H1 (cell line): Measurements from ENCODE around the gene DLX5. TPM values are rescaled to one million over a fixed set of nuclear protein-coding genes. Genes with fewer than 3 reads are reported as not detected.

Experiments
- CTCF ChIA-PET: fragments of 300-600 bp; sonication (Branson Sonifier 250); formaldehyde crosslinking; loops from one replicate; lab custom pipeline; 2021; ENCODE audit not compliant: partially characterized antibody; lab: Charles Lee
- POLR2A ChIA-PET: fragments of 300-600 bp; sonication (Branson Sonifier 250); formaldehyde crosslinking; loops from one replicate; lab custom pipeline; 2021; ENCODE audit warnings: inconsistent platforms; ENCODE audit not compliant: partially characterized antibody; lab: Charles Lee
- DNase-seq, 2 experiments: peaks; one replicate each; pipeline versions ENCODE4 v3.0.0 to v3.0.0-alpha.2; 2010 to 2022; ENCODE audit warnings: low spot score in 2 of 2, low read depth in 1 of 2, mixed read lengths in 1 of 2
- FAIRE-seq: peaks from 2 replicates; lab custom pipeline; 2011; peaks lifted over from hg19 to GRCh38; lab: Jason Lieb, UNC
- H2AFZ ChIP-seq: 2 replicates; pipeline ENCODE4 v1.8.1; 2012; ENCODE audit warnings: low read length, inconsistent platforms
- H2AK5ac ChIP-seq: 2 replicates; pipeline ENCODE4 v1.6.1; 2013; ENCODE audit warnings: low read depth, low read length
- H2BK120ac ChIP-seq: replicated peaks from 2 replicates; pipeline ENCODE3; 2013; ENCODE audit warnings: low read depth, low read length, inconsistent platforms
- H2BK12ac ChIP-seq: 2 replicates; pipeline ENCODE4 v1.6.1; 2013; ENCODE audit warnings: low read depth, low read length
- H2BK15ac ChIP-seq: 2 replicates; pipeline ENCODE4 v1.6.1; 2013; ENCODE audit warnings: low read length
- H2BK20ac ChIP-seq: 2 replicates; pipeline ENCODE4 v1.6.1; 2013; ENCODE audit warnings: low read length
- H2BK5ac ChIP-seq: 2 replicates; pipeline ENCODE4 v1.6.1; 2013; ENCODE audit warnings: low read depth, low read length
- H3K14ac ChIP-seq: 2 replicates; pipeline ENCODE4 v1.6.1; 2013; ENCODE audit warnings: inconsistent platforms; ENCODE audit not compliant: insufficient read length
- H3K18ac ChIP-seq: 2 replicates; pipeline ENCODE4 v1.6.1; 2013; ENCODE audit warnings: low read length; ENCODE audit errors: extremely low read depth
- H3K23ac ChIP-seq: 2 replicates; pipeline ENCODE4 v1.6.1; 2013; ENCODE audit warnings: inconsistent platforms; ENCODE audit not compliant: insufficient read length
- H3K23me2 ChIP-seq: 2 replicates; pipeline ENCODE4 v1.6.1; 2013; ENCODE audit warnings: low read depth, low read length
- H3K27ac ChIP-seq: 2 replicates; pipeline ENCODE4 v1.6.1; 2011; ENCODE audit warnings: low read depth, low read length, inconsistent platforms
- H3K27me3 ChIP-seq, 4 experiments: replicated peaks in 1 of 4; 1 replicate in 1 of 4; 2 replicates in 3 of 4; pipeline versions ENCODE4 v1.6.1 to v1.8.1; 2011 to 2013; ENCODE audit warnings: low read length in 3 of 4, mild to moderate bottlenecking in 3 of 4, inconsistent platforms in 2 of 4, mixed read lengths in 2 of 4, moderate library complexity in 1 of 4; ENCODE audit not compliant: control insufficient read depth in 3 of 4, insufficient read depth in 3 of 4; ENCODE audit errors: extremely low read depth in 1 of 4
- H3K36me3 ChIP-seq, 4 experiments: 2 replicates each; pipeline versions ENCODE4 v1.6.1 to v1.8.1; 2011 to 2013; ENCODE audit warnings: mild to moderate bottlenecking in 4 of 4, low read length in 3 of 4, moderate library complexity in 2 of 4, control low read depth in 1 of 4, inconsistent platforms in 1 of 4; ENCODE audit not compliant: insufficient read depth in 4 of 4, control insufficient read depth in 2 of 4
- H3K4ac ChIP-seq: replicated peaks from 2 replicates; pipeline ENCODE3; 2013; ENCODE audit warnings: low read length, low read depth, mixed read lengths, inconsistent platforms; ENCODE audit not compliant: insufficient read length
- H3K4me1 ChIP-seq, 4 experiments: replicated peaks in 1 of 4; 1 replicate in 1 of 4; 2 replicates in 3 of 4; pipeline versions ENCODE4 v1.6.1 to v1.8.1; 2011 to 2013; ENCODE audit warnings: low read length in 3 of 4, inconsistent platforms in 2 of 4, mixed read lengths in 1 of 4; ENCODE audit not compliant: insufficient read depth in 4 of 4, control insufficient read depth in 3 of 4
- H3K4me2 ChIP-seq, 2 experiments: 2 replicates each; pipeline versions ENCODE4 v1.6.1 to v1.8.1; 2011 to 2013; ENCODE audit warnings: low read depth in 2 of 2, low read length in 2 of 2, control low read depth in 1 of 2, inconsistent platforms in 1 of 2, mild to moderate bottlenecking in 1 of 2; ENCODE audit not compliant: insufficient read depth in 1 of 2
- H3K4me3 ChIP-seq, 4 experiments: fragments of 200-600, 300-600 bp in 1 of 4; sonication (generic), shearing (Covaris generic), sonication (Bioruptor Twin) in 1 of 4; 2 replicates each; pipeline versions ENCODE4 v1.5.1 to v1.8.1; 2011 to 2016; ENCODE audit warnings: low read length in 4 of 4, low read depth in 3 of 4, control low read depth in 2 of 4, inconsistent platforms in 2 of 4, mild to moderate bottlenecking in 2 of 4, mixed read lengths in 1 of 4, moderate library complexity in 1 of 4; ENCODE audit not compliant: insufficient read depth in 2 of 4; ENCODE audit errors: extremely low read depth in 1 of 4
- H3K56ac ChIP-seq: replicated peaks from 2 replicates; pipeline ENCODE3; 2013; ENCODE audit warnings: low read depth, mild to moderate bottlenecking, mixed read lengths, low read length, inconsistent platforms; ENCODE audit not compliant: insufficient read length
- H3K79me1 ChIP-seq: 2 replicates; pipeline ENCODE4 v1.6.1; 2013; ENCODE audit warnings: low read depth, low read length, control low read depth
- H3K79me2 ChIP-seq, 2 experiments: 2 replicates each; pipeline versions ENCODE4 v1.6.1 to v1.8.1; 2012 to 2013; ENCODE audit warnings: low read length in 2 of 2, mild to moderate bottlenecking in 2 of 2, inconsistent platforms in 1 of 2; ENCODE audit not compliant: insufficient read depth in 2 of 2, control insufficient read depth in 1 of 2
- H3K9ac ChIP-seq, 4 experiments: replicated peaks in 1 of 4; 1 replicate in 1 of 4; 2 replicates in 3 of 4; pipeline versions ENCODE4 v1.6.1 to v1.8.1; 2011 to 2013; ENCODE audit warnings: low read depth in 3 of 4, low read length in 3 of 4, control low read depth in 2 of 4, mild to moderate bottlenecking in 2 of 4, moderate library complexity in 2 of 4, inconsistent platforms in 1 of 4; ENCODE audit errors: extremely low read depth in 1 of 4
- H3K9me3 ChIP-seq, 2 experiments: 2 replicates each; pipeline versions ENCODE4 v1.6.1 to v1.8.1; 2012 to 2013; ENCODE audit warnings: mild to moderate bottlenecking in 2 of 2, moderate library complexity in 2 of 2, control low read depth in 1 of 2, inconsistent platforms in 1 of 2, low read depth in 1 of 2, low read length in 1 of 2, mixed read lengths in 1 of 2; ENCODE audit not compliant: insufficient read depth in 2 of 2
- H4K20me1 ChIP-seq, 2 experiments: replicated peaks in 1 of 2; 2 replicates each; pipeline versions ENCODE3 to v1.8.1; 2011 to 2013; ENCODE audit warnings: inconsistent platforms in 2 of 2, low read length in 2 of 2, mild to moderate bottlenecking in 1 of 2; ENCODE audit not compliant: insufficient read depth in 2 of 2, control insufficient read depth in 1 of 2
- H4K5ac ChIP-seq: 2 replicates; pipeline ENCODE4 v1.6.1; 2013; ENCODE audit warnings: low read length, low read depth, mixed read lengths, inconsistent platforms; ENCODE audit not compliant: insufficient read length
- H4K8ac ChIP-seq: 2 replicates; pipeline ENCODE4 v1.8.0; 2013; ENCODE audit warnings: mild to moderate bottlenecking, moderate library complexity, low read length, inconsistent platforms; ENCODE audit not compliant: insufficient read depth; ENCODE audit errors: extremely low read depth
- H4K91ac ChIP-seq: replicated peaks from 2 replicates; pipeline ENCODE3; 2013; ENCODE audit warnings: low read length, mixed read lengths, inconsistent platforms; ENCODE audit not compliant: insufficient read length
- BACH1 ChIP-seq: IDR thresholded peaks from 2 replicates; pipeline ENCODE4 v1.6.1; 2012; ENCODE audit warnings: low read length, improper control_type of control experiment
- CBX8 ChIP-seq: fragments of 300-800, 300-1000 bp; sonication (generic); IDR thresholded peaks from 2 replicates; pipeline ENCODE4 v1.7.1; 2016; ENCODE audit warnings: low read depth, low read length, borderline replicate concordance
- EZH2 ChIP-seq: fragments of 200-600 bp; sonication (generic); IDR thresholded peaks from 2 replicates; pipeline ENCODE4 v1.7.1; 2012; ENCODE audit warnings: low read depth, mild to moderate bottlenecking, moderate library complexity, low read length, inconsistent platforms; ENCODE audit not compliant: severe bottlenecking
- GTF2F1 ChIP-seq: IDR thresholded peaks from 2 replicates; pipeline ENCODE4 v1.6.1; 2012; ENCODE audit warnings: low read depth, low read length, improper control_type of control experiment, borderline replicate concordance
- JUND ChIP-seq: IDR thresholded peaks from 2 replicates; pipeline ENCODE4 v1.6.1; 2011; ENCODE audit warnings: mild to moderate bottlenecking, improper control_type of control experiment, low read length
- POLR2A ChIP-seq, 2 experiments: IDR thresholded peaks; 1 replicate in 1 of 2; 2 replicates in 1 of 2; pipeline ENCODE4 v1.6.1; 2011; ENCODE audit warnings: low read depth in 2 of 2, low read length in 2 of 2, mild to moderate bottlenecking in 2 of 2; ENCODE audit errors: control extremely low read depth in 1 of 2
- RBBP5 ChIP-seq: IDR thresholded peaks from 2 replicates; pipeline ENCODE4 v1.7.1; 2012; ENCODE audit warnings: low read depth, mild to moderate bottlenecking, inconsistent platforms, low read length, moderate library complexity, borderline replicate concordance
- RNF2 ChIP-seq: fragments of 200-900, 300-1000 bp; sonication (generic); IDR thresholded peaks from 2 replicates; pipeline ENCODE4 v1.7.1; 2016; ENCODE audit warnings: borderline replicate concordance, low read depth, mild to moderate bottlenecking, antibody characterized with exemption, low read length; ENCODE audit not compliant: poor library complexity, severe bottlenecking; ENCODE audit errors: missing control alignments
- SIN3A ChIP-seq, 2 experiments: IDR thresholded peaks in 1 of 2; conservative IDR thresholded peaks in 1 of 2; 2 replicates each; pipeline ENCODE4 v1.6.1; 2011 to 2012; ENCODE audit warnings: low read length in 2 of 2, improper control_type of control experiment in 1 of 2, low read depth in 1 of 2, mild to moderate bottlenecking in 1 of 2
- SP2 ChIP-seq: IDR thresholded peaks from 2 replicates; pipeline ENCODE4 v1.6.1; 2012; ENCODE audit warnings: mild to moderate bottlenecking, low read length, inconsistent platforms
- SUZ12 ChIP-seq: fragments of 200-600 bp; sonication (generic); IDR thresholded peaks from 2 replicates; pipeline ENCODE4 v1.6.1; 2012; ENCODE audit warnings: mild to moderate bottlenecking, inconsistent platforms, low read length, moderate library complexity, mixed read lengths
- TAF7 ChIP-seq: optimal IDR thresholded peaks from 2 replicates; pipeline ENCODE3; 2011; ENCODE audit warnings: low read depth, mild to moderate bottlenecking, inconsistent platforms, low read length, moderate library complexity, borderline replicate concordance
- TBP ChIP-seq: IDR thresholded peaks from 2 replicates; pipeline ENCODE4 v1.6.1; 2011; ENCODE audit warnings: low read depth, low read length, improper control_type of control experiment
- WGBS, 2 experiments: shearing (Covaris generic) in 1 of 2; methylation state at CpG; one replicate each; pipeline versions ENCODE4 v1.1.6 to v1.1.7; 2013 to 2015; ENCODE audit warnings: low lambda C conversion rate in 2 of 2, mixed read lengths in 2 of 2, inconsistent platforms in 1 of 2, low coverage in 1 of 2, missing lambda C conversion rate in 1 of 2; ENCODE audit not compliant: insufficient replicate concordance in 2 of 2, insufficient coverage in 1 of 2, insufficient read length in 1 of 2; ENCODE audit errors: extremely low coverage in 1 of 2, missing lambda C conversion rate in 1 of 2; 5-methylcytosine and 5-hydroxymethylcytosine counted together
- polyA plus RNA-seq, 7 experiments: library from polyadenylated mRNA; depleted of rRNA in 3 of 7; stranded (reverse) in 5 of 7; unstranded in 2 of 7; fragments of >200 nt in 5 of 7; fragments of 200-250 nt in 2 of 7; gene quantifications; 1 replicate in 5 of 7; 2 replicates in 1 of 7; 4 replicates in 1 of 7; pipeline versions ENCODE4 v1.2.1 to v1.2.3, GENCODE V29; 2011 to 2013; ENCODE audit warnings: missing spikeins in 2 of 7, mixed read lengths in 2 of 7
- total RNA-seq: library from RNA; stranded (reverse); fragmentation: NEBNext Ultra II Directional; extraction: Animal tissue kit (Norgen Biotek cat#: 25700); gene quantifications from 2 replicates; pipeline ENCODE4 v1.2.1, GENCODE V29; 2021

Gene DLX5
- total and polyA plus RNA-seq, 2 of the 8 experiments (the other 6 are each of a cell fraction or from before 2014, with no cell fraction given), result not detected

DNA sequence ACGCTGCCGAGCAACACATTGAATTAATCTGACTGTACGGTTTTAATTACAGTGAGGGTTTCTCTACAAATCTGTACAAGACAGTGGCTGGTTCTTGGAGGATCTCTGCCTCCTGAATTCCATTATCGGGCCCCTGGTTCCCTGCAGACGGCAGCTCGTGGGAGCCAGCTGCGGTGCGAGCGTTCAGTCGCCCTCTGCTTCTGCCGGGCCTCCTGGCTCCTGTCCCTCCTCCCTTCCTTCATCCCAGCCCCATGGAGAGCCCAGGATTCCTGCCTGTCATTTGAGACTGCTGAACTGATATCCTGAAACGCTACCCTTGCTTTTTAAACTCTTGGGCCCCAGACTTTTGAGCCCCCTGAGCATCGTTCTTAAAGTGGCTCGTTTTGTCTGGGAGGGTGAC lies 25.9 kb downstream of the DLX5 start:
- ChIA-PET CTCF (interaction anchor here (0.8 to 12.6 kb wide), 5 partner anchors 10 to 214 kb away, joined by 3 to 150 read pairs (median 8); no protein-coding TSS in a partner anchor), POLR2A (interaction anchor here (0.9 kb wide), 1 partner anchor 26 kb away, joined by 3 read pairs; the partner anchor contains the start of gene DLX5)
- no peak overlapping the region for H2BK20ac ChIP-seq
- no peaks in the 10 kb centered on the region for H3K79me2 ChIP-seq
- no peak for TF ChIP-seq POLR2A (IDR thresholded peaks at IDR 0.05; ENCODE audit: control extremely low read depth in 1 of 2, low read depth in 2 of 2, low read length in 2 of 2)
- no peak for TF ChIP-seq JUND
- TF ChIP-seq BACH1, result no peak
- no peak for TF ChIP-seq CBX8
- no peak for TF ChIP-seq RBBP5
- TF ChIP-seq EZH2, result peak; percentile 75
- peak; percentile 58 for TF ChIP-seq RNF2
- TF ChIP-seq SP2, result no peak
- peak; percentile 5; the same call in 1 of the 2 replicates for TF ChIP-seq SUZ12
- no peak for TF ChIP-seq TAF7
- TF ChIP-seq GTF2F1, result no peak
- TF ChIP-seq SIN3A (conservative IDR thresholded peaks at IDR 0.05 in 1 of 2, IDR thresholded peaks at IDR 0.05 in 1 of 2; ENCODE audit: low read depth in 1 of 2, low read length in 2 of 2), result no peak
- no peak for TF ChIP-seq TBP
- 4% methylated on average over 14 of the region's 14 CpGs; no CpG with 5 or more reads in 1 of the 2 experiments for WGBS, 2 experiments
- H3K27ac ChIP-seq, result no peak overlapping the region
- H3K23ac ChIP-seq, result no peak overlapping the region
- no peak overlapping the region for H3K18ac ChIP-seq
- no peak overlapping the region for H3K56ac ChIP-seq
- H3K4me1 ChIP-seq, result peaks cover 14 to 39% (median 25%) of the 10 kb centered on the region in 4 experiments
- no peak overlapping the region for H2BK15ac ChIP-seq
- no peaks in the 10 kb centered on the region; the same call in 1 of the 2 replicates for H3K23me2 ChIP-seq
- no peak overlapping the region for H4K91ac ChIP-seq
- DNase-seq, result peak in 1 of 2 experiments; percentile 57
- peak overlapping the region; percentile 7 to 19; a peak in 1 of 4 replicates for H3K4me2 ChIP-seq
- H2BK120ac ChIP-seq, result no peak overlapping the region
- H3K14ac ChIP-seq, result no peak overlapping the region
- no peaks in the 10 kb centered on the region for H3K79me1 ChIP-seq
- peaks cover 15 to 52% of the 10 kb centered on the region in 2 experiments for H4K20me1 ChIP-seq
- no peak overlapping the region for H3K4ac ChIP-seq
- H2AK5ac ChIP-seq, result no peak overlapping the region
- H3K9me3 ChIP-seq, result peaks cover 0 to 4% of the 10 kb centered on the region in 2 experiments; a peak in 1 of 4 replicates
- no peak overlapping the region for H4K5ac ChIP-seq
- FAIRE-seq, result no peak
- H4K8ac ChIP-seq, result no peak overlapping the region
- H2BK5ac ChIP-seq, result no peak overlapping the region
- peaks cover 90 to 99% (median 95%) of the 10 kb centered on the region in 4 experiments for H3K27me3 ChIP-seq
- no peak overlapping the region for H3K9ac ChIP-seq
- H3K36me3 ChIP-seq, result peaks cover 0 to 3% (median 0%) of the 10 kb centered on the region in 4 experiments; a peak in 1 of 8 replicates
- H2AFZ ChIP-seq, result no peak overlapping the region
- peak overlapping the region; percentile 39; the same call in 1 of the 2 replicates for H2BK12ac ChIP-seq
- no peak overlapping the region for H3K4me3 ChIP-seq
